OCI-LY3 (cell line): Measurements from ENCODE around the gene SCYGR7.

Experiments
- CTCF ChIP-seq: fragments of 200-600, 300-600 bp; sonication (generic); IDR thresholded peaks from 2 replicates; pipeline ENCODE4 v1.5.1; 2014; ENCODE audit warnings: antibody characterized with exemption, low read length, low read depth
- EZH2phosphoT487 ChIP-seq: fragments of 200-600 bp; shearing (Covaris generic); IDR thresholded peaks from 2 replicates; pipeline ENCODE4 v1.6.1; 2018; ENCODE audit warnings: antibody characterized with exemption, mixed run types, low read depth

GRCh38 chr2:227707390-227707789, 20.7 kb upstream of the SCYGR7 start:
- no peak for TF ChIP-seq EZH2phosphoT487
- no peak for TF ChIP-seq CTCF
